Measurements from ENCODE around the gene KLHL14.

DNA sequence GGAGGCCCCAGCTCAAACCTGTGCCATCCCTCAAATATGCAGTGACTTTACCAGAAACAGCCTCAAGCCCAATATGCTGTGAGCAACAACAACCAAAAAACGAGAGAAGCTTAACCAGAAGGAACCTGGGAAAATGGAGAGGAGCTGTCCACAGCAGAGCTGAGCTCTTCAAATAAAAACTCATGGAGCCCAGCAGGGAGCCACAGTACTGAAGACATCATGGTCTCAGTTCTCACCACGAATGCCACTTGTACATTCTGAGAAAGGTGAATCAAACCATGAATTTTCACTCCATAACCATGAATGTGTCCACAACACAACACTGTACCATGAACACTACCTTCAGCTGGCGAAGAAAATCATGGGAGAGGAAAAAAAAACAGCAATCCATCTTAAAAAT lies 50.5 kb downstream of the KLHL14 start:
- no peak for TF ChIP-seq EP300 (IDR thresholded peaks at IDR 0.05)
- TF ChIP-seq, protein P1, sequence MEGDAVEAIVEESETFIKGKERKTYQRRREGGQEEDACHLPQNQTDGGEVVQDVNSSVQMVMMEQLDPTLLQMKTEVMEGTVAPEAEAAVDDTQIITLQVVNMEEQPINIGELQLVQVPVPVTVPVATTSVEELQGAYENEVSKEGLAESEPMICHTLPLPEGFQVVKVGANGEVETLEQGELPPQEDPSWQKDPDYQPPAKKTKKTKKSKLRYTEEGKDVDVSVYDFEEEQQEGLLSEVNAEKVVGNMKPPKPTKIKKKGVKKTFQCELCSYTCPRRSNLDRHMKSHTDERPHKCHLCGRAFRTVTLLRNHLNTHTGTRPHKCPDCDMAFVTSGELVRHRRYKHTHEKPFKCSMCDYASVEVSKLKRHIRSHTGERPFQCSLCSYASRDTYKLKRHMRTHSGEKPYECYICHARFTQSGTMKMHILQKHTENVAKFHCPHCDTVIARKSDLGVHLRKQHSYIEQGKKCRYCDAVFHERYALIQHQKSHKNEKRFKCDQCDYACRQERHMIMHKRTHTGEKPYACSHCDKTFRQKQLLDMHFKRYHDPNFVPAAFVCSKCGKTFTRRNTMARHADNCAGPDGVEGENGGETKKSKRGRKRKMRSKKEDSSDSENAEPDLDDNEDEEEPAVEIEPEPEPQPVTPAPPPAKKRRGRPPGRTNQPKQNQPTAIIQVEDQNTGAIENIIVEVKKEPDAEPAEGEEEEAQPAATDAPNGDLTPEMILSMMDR (IDR thresholded peaks at IDR 0.05): no peak
